NCI-H2196 treated with DMSO at 0.1 percent for 48 hours (cell line): ENCODE data around the gene PCNX2.
"Not testable (repeated sequence)": the region's sequence is repeated elsewhere in the genome, so short reads cannot be mapped to it uniquely, and the experiment has no call there.

Source experiments
- DNase-seq: peaks from one replicate; lab custom pipeline; 2025; ENCODE audit not compliant: unreplicated experiment; lab: John Stamatoyannopoulos, UW

The PCNX2 gene

GRCh38 chr1:233019083-233019482 lies 276.4 kb downstream of the PCNX2 start:
- no peak for DNase-seq

GRCh38 chr1:233016798-233017197 lies 278.7 kb downstream of the PCNX2 start:
- DNase-seq = no peak

- no peak for DNase-seq
These were observed 279.6 kb downstream of the PCNX2 start for GRCh38 chr1:233015965-233016364.

- DNase-seq = no peak
These were observed 283.5 kb downstream of the PCNX2 start for GRCh38 chr1:233012021-233012420.

- DNase-seq = no peak
These were observed 285.4 kb downstream of the PCNX2 start for GRCh38 chr1:233010146-233010545.

GRCh38 chr1:233006541-233006973 lies 289.0 kb downstream of the PCNX2 start:
- no peak for DNase-seq

GRCh38 chr1:233006108-233006507 lies 289.4 kb downstream of the PCNX2 start:
- no peak for DNase-seq

- DNase-seq = no peak
These were observed 289.8 kb downstream of the PCNX2 start for GRCh38 chr1:233005703-233006102.

GRCh38 chr1:233005156-233005555 lies 290.4 kb downstream of the PCNX2 start:
- DNase-seq = no peak

- DNase-seq = no peak
These were observed 291.1 kb downstream of the PCNX2 start for GRCh38 chr1:233004451-233004850.

- not testable (repeated sequence) for DNase-seq
These were observed 291.9 kb downstream of the PCNX2 start for GRCh38 chr1:233003638-233004037.

- no peak for DNase-seq
These were observed 295.4 kb downstream of the PCNX2 start for GRCh38 chr1:232999956-233000625.

GRCh38 chr1:232998646-232999045 lies 296.9 kb downstream of the PCNX2 start:
- DNase-seq = no peak

GRCh38 chr1:232998138-232998537 lies 297.4 kb downstream of the PCNX2 start:
- no peak for DNase-seq

GRCh38 chr1:232996143-232996542 lies 299.4 kb downstream of the PCNX2 start:
- no peak for DNase-seq

GRCh38 chr1:232995189-232995588 lies 300.3 kb downstream of the PCNX2 start:
- no peak for DNase-seq

GRCh38 chr1:232993555-232993954 lies 302.0 kb downstream of the PCNX2 start:
- DNase-seq = no peak

- no peak for DNase-seq
These were observed 303.3 kb downstream of the PCNX2 start for GRCh38 chr1:232992227-232992626.

- no peak for DNase-seq
These were observed 304.3 kb downstream of the PCNX2 start for GRCh38 chr1:232991238-232991637.

- DNase-seq = no peak
These were observed 305.1 kb downstream of the PCNX2 start for GRCh38 chr1:232990176-232991128.

- no peak for DNase-seq
These were observed 306.9 kb downstream of the PCNX2 start for GRCh38 chr1:232988572-232989040.

- DNase-seq = no peak
These were observed 307.8 kb downstream of the PCNX2 start for GRCh38 chr1:232987774-232988140.
